NCI-H2171 treated with DMSO at 0.1 percent for 48 hours (cell line): ENCODE data around the gene HABP4.

ENCODE experiments used
- DNase-seq: peaks from one replicate; lab custom pipeline; 2025; lab: John Stamatoyannopoulos, UW

HABP4 gene

GRCh38 chr9:96436063-96436455 lies 13.9 kb upstream of the HABP4 start:
- DNase-seq, result no peak

- no peak for DNase-seq
Measured at GRCh38 chr9:96436456-96437126, 13.4 kb upstream of the HABP4 start.

GRCh38 chr9:96437454-96437853 lies 12.5 kb upstream of the HABP4 start:
- DNase-seq, result no peak

- no peak for DNase-seq
Measured at GRCh38 chr9:96440671-96441199, 9.2 kb upstream of the HABP4 start.

GRCh38 chr9:96441798-96442445 lies 8.0 kb upstream of the HABP4 start:
- DNase-seq, result peak; percentile 56

GRCh38 chr9:96442491-96442890 lies 7.5 kb upstream of the HABP4 start:
- DNase-seq, result no peak

GRCh38 chr9:96447406-96447805 lies 2.6 kb upstream of the HABP4 start:
- DNase-seq, result no peak

- DNase-seq, result no peak
Measured at GRCh38 chr9:96448546-96449170, 1.3 kb upstream of the HABP4 start.

GRCh38 chr9:96449523-96449844 lies 485 bp upstream of the HABP4 start:
- DNase-seq, result peak; percentile 74

- DNase-seq, result peak; percentile 30
Measured at GRCh38 chr9:96450613-96451528, 902 bp downstream of the HABP4 start.

- no peak for DNase-seq
Measured at GRCh38 chr9:96453625-96454024, 3.7 kb downstream of the HABP4 start.

- no peak for DNase-seq
Measured at GRCh38 chr9:96457266-96457665, 7.3 kb downstream of the HABP4 start.

GRCh38 chr9:96458226-96458625 lies 8.3 kb downstream of the HABP4 start:
- no peak for DNase-seq

- no peak for DNase-seq
Measured at GRCh38 chr9:96459268-96460007, 9.5 kb downstream of the HABP4 start.

GRCh38 chr9:96460470-96460869 lies 10.5 kb downstream of the HABP4 start:
- no peak for DNase-seq

- DNase-seq, result no peak
Measured at GRCh38 chr9:96460882-96461281, 10.9 kb downstream of the HABP4 start.

- DNase-seq, result no peak
Measured at GRCh38 chr9:96461336-96461735, 11.4 kb downstream of the HABP4 start.

GRCh38 chr9:96462541-96462940 lies 12.6 kb downstream of the HABP4 start:
- peak; percentile 67 for DNase-seq

- no peak for DNase-seq
Measured at GRCh38 chr9:96464426-96464825, 14.5 kb downstream of the HABP4 start.

GRCh38 chr9:96467784-96468183 lies 17.8 kb downstream of the HABP4 start:
- DNase-seq, result no peak

GRCh38 chr9:96476013-96476412 lies 26.0 kb downstream of the HABP4 start:
- DNase-seq, result no peak

GRCh38 chr9:96476591-96476990 lies 26.6 kb downstream of the HABP4 start:
- DNase-seq, result no peak
